Measurements from ENCODE around the gene KRT4.
"Not testable (repeated sequence)": the region's sequence is repeated elsewhere in the genome, so short reads cannot be mapped to it uniquely, and the experiment has no call there.

Gene KRT4

GRCh38 chr12:52808573-52809160 lies 5.2 kb downstream of the KRT4 start:
- DNase-seq, result no peak

GRCh38 chr12:52807544-52808470 lies 6.1 kb downstream of the KRT4 start:
- DNase-seq, result no peak

GRCh38 chr12:52806821-52807543 lies 6.9 kb downstream of the KRT4 start:
- no peak for DNase-seq

- no peak for DNase-seq
Observed at GRCh38 chr12:52806169-52806811, 7.6 kb downstream of the KRT4 start.

GRCh38 chr12:52805739-52806138 lies 8.2 kb downstream of the KRT4 start:
- DNase-seq, result no peak

DNA sequence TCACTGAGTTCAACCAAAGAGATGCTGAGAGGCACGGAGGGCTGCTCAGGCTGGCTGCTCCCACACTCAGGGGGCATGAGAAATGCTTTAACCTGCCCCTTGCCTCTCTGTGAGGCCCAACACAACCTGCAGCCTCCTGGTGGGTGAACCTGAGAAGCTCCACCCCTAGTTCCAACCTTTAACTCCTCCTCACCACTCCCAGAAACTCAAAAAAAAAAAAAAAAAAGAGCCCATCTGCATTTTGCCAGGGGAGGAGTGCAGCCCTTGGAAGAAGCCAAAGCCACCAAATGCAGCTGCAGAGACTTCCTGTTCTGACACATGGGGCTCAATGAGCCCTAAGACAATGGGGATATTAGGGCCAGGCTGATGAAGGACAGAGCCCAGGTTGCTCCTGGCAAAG lies 8.9 kb downstream of the KRT4 start:
- DNase-seq, result no peak

DNA sequence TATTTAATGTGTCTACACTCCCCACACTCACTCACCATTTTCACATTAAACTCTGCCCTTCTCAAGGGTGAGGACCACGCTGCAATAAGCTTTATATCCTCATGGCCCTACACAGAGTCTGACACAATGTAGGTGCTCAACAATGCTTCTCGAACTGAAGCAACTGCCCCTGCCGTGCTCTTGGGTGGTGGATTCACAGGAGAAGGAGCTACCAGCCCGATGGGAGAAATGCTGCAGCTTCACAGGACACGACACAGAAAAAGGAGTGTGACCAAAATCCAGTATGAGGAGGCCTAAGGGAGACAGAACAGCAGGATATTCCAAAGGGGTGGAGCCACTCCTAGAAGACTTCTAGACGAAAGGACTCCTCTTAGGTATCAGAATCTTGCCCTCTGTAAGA lies 11.5 kb downstream of the KRT4 start:
- DNase-seq, result no peak

GRCh38 chr12:52801773-52802172 lies 12.1 kb downstream of the KRT4 start:
- no peak for DNase-seq

GRCh38 chr12:52800259-52800917 lies 13.5 kb downstream of the KRT4 start:
- no peak for DNase-seq

DNA sequence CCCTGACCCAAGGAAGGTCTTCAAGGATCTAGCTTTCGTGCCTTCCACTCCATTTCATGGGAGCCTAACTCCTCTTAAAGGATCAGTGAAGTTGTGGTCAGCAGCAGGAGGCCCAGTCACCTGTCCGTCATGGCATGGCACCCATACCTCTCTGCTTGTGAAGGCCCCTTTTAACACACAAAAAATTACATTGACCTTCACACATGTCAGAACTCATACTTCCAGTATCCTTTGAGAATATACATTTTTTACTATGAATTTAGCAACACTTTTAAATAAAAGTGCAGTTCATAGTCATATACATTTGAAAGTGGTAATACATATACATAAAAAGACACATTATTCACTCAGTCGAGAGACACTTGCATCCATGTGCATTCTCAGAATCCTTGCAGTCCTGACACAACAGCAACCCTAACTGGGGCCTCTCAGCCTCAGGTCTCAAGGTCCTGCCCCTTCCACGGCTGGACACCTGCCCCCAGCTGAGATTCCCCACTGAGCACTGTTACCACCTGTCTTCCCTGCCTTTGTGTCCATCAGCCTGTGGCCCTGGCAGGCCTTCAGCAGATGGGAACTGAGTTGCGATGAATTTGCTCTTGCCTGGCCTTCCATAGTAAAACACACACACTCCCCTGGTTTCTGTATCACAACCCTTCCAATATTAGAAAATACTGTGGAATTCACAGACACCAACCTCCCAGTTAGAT lies 14.3 kb downstream of the KRT4 start:
- DNase-seq, result no peak

GRCh38 chr12:52798671-52799504 lies 15.0 kb downstream of the KRT4 start:
- DNase-seq, result no peak

DNA sequence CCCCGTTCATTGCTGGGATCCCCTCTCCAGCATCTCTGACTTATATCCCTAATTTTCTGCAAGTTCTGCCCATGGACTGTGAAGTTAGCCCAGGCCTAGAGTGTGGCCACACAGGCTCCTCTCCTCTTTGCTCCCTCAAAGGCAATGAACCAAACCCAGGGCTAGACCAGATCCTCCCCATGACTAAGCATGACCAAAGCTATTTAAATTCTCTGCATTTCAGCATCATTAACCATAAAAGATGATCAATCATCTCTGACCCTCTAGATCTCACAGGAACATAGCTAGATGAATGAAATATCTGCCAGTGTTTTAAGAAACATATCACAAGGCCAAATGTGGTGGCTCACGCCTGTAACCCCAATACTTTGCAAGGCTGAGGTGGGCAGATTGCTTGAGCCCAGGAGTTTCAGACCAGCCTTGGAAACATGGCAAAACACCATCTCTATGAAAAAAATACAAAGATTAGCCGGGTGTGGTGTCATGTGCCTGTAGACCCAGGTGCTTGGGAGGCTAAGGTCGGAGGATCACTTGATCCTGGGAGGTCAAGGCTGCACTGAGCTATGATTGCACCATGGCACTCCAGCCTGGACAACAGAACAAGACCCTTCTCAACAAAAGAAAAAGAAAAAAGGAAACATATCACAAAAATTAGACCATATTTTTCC lies 15.8 kb downstream of the KRT4 start:
- DNase-seq, result no peak

GRCh38 chr12:52797529-52797894 lies 16.4 kb downstream of the KRT4 start:
- no peak for DNase-seq

DNA sequence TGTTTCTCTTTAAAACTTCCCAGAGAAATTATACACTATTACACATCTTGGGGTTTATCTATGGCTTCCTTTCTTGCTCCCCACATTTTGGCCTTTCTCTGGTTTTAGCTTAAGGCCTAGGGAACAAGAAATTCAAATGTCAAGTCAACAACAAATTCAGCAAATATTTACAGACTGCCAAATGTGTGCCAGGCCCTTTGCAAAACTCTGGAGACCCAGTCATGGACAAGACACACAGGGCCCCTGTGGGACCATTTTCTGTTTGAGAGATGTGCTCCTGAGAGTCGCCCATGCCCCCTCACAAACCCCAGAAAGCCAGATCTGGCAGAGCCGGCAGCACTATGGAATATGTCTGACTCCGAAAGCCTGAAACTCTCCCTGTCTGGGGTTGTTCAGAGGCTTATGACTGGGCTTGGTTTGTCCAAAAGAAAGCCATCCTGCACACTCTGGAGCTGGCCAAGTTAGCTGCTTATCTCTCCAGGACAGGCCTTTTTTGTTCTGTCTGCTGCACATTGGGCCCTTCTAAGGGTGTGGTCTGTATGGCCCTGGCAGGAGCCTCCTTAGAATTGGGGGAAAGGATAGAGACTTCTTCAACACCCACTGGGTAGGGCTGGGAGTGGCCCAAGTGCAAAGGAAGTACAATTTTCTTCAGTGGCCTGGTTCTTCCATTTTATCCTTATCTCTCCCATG lies 16.9 kb downstream of the KRT4 start:
- DNase-seq, result no peak

DNA sequence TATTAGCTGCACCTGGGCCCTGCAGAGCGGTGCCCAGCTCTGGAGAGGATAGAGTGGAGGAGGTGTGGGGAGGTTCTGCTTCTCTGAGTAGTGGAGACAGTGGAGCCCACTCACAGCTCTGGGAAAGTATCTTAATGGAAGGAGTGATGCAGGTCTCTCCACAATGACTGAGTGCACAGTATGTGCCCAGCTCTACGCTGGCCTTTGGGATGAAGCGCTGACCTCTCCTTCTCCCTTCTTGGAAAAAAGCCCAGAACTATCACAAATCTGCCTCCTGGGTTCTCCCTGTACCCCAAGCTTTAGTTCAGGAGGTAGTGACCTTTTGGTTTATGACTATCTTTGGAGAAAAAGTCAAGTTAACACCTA lies 17.5 kb downstream of the KRT4 start:
- DNase-seq, result no peak

DNA sequence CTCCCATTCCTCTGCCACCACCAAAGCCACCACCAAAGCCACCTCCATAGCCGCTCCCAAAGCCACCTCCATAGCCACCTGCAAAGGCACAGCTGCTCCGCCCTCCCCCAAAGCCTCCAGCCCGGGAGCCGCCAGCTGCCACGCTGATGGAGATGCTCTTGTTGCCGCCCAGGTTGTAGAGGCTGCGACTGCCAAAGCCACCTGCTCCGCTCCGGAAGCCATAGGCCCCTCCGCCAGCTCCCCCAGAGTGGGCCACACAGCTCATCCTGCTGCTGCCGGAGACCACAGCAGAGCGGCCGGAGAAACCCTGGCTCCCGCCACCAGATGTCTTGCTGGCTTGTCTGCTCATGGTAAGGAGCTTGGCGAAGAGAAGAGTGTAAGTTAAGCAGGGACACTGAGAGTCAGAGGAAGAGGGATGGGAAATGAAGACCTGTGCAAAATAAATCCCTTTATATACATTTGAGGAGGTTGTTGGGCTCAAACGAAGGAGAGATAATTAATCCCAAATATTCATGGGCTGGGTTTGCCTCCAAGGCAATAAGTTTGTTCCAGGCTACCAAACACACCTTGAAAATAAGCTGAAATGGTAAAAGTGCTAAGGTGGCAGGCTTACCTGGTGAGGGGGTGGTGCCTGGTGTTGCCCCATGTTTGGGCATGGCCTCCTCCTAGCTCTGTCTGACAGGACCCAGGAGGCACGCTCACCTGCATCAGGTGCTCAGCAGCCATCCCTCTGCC lies 18.1 kb downstream of the KRT4 start, which contains the start of gene KRT3:
KRT3 (minus strand) TSS at position 424 of the 735 bp plus-strand sequence; CDS start at position 349, 75 bp downstream.
- DNase-seq, result no peak

- not testable (repeated sequence) for DNase-seq
Observed at GRCh38 chr12:52795332-52795674, 18.6 kb downstream of the KRT4 start.

Measured in amygdala (tissue), 56 donors.